CD4-positive, alpha-beta T cell treated with Interferon gamma for 1 hour (primary cell): ENCODE data around the gene PGAP1.

Experiments used
- DNase-seq: peaks from one replicate; pipeline ENCODE4 v3.0.0-alpha.2; 2020

PGAP1 gene

DNA sequence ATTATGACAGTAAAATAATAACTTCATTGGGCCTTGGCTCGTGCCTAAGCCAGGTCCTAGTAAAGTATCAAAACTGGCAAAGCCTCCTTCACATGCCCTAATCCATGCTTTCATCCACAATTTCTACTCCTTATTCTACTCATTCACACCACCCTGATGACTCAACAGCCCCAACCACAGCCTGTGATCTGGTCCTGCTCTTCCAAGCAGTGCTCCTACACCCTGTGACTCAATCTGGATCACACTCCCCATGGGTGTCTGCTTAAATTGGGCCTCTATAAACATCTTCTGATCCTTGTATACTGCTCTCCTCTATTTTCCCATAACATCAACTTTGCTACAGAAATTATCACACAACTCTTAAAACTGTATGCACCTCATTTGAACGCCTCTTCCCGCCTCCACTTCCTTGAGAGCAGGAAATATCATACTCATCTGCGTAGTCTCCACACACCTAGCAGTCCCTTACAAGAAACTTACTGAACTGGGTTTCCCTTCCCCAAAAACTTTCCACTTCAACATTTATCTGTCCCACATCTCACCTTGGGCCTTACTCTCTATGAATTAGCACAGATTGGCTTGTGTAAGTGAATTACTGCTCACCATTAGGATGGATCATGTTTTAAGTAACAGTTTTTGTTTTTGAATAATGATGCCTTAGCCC, 142.9 kb downstream of the PGAP1 start:
- DNase-seq = no peak
